Endometrial microvascular endothelial cells (primary cell): Measurements from ENCODE around the gene IFNA1. TPM values are rescaled to one million over a fixed set of nuclear protein-coding genes. Genes with fewer than 3 reads are reported as not detected.

Source experiments
- total RNA-seq: library from RNA; depleted of rRNA; stranded (reverse); fragments of >200 nt; gene quantifications from one replicate; pipeline ENCODE4 v1.2.3, GENCODE V29; 2015; ENCODE audit errors: inconsistent ontology term

The IFNA1 gene
- total RNA-seq, 1 donor from 2014 or later = not detected

Other genes starting within 250 kb of the IFNA1 start
- gene IFNA7, start 238.2 kb upstream of the IFNA1 start, total RNA-seq = not detected
- gene IFNA10, start 233.3 kb upstream of the IFNA1 start, total RNA-seq = not detected
- not detected for gene IFNA16, start 223.1 kb upstream of the IFNA1 start, total RNA-seq
- gene IFNA17, start 212.2 kb upstream of the IFNA1 start, total RNA-seq = not detected
- not detected for gene IFNA14, start 200.4 kb upstream of the IFNA1 start, total RNA-seq
- not detected for gene IFNA5, start 135.1 kb upstream of the IFNA1 start, total RNA-seq
- 35.3 TPM for gene KLHL9, start 105.0 kb upstream of the IFNA1 start, total RNA-seq
- not detected for gene IFNA6, start 89.6 kb upstream of the IFNA1 start, total RNA-seq
- gene IFNA13, start 72.4 kb upstream of the IFNA1 start, total RNA-seq = not detected
- not detected for gene IFNA2, start 55.0 kb upstream of the IFNA1 start, total RNA-seq
- gene IFNA8, start 31.3 kb upstream of the IFNA1 start, total RNA-seq = not detected
- 2.1 TPM for gene IFNE, start 41.9 kb downstream of the IFNA1 start, total RNA-seq